HepG2 (cell line): ENCODE data around the gene HLA-DRB1. TPM values are rescaled to one million over a fixed set of nuclear protein-coding genes. Genes with fewer than 3 reads are reported as not detected.

Experiments used
- ATAC-seq: fragments of 200-7000 bp; cut with Tn5 transposase; 3 replicates; pipeline ENCODE4 v1.9.1; 2020; ENCODE audit warnings: mild to moderate bottlenecking, moderate library complexity
- BruUV-seq: library from RNA; stranded (reverse); fragments of 400-500 nt; replicated peaks from 2 replicates; lab custom pipeline; 2021; lab: Mats Ljungman, UMichigan
- CTCF ChIA-PET: fragments of 300-600 bp; formaldehyde crosslinking; extraction: SDS; loops from one replicate; lab custom pipeline; 2021; ENCODE audit warnings: low total read pairs, inconsistent platforms, low intra/inter-chr PET ratio; lab: Yijun Ruan, JAX
- POLR2A ChIA-PET: fragments of 350-600 bp; sonication (Branson Sonifier 250); formaldehyde crosslinking; loops from one replicate; lab custom pipeline; 2020; ENCODE audit warnings: antibody characterized with exemption, inconsistent platforms; lab: Yijun Ruan, JAX
- DNase-seq: peaks from one replicate; pipeline ENCODE4 v3.0.0-alpha.2; 2015; ENCODE audit warnings: low spot score
- FAIRE-seq: peaks from 3 replicates; lab custom pipeline; 2011; peaks lifted over from hg19 to GRCh38; lab: Jason Lieb, UNC
- H2AFZ ChIP-seq: one replicate; pipeline ENCODE4 v1.6.1; 2011; ENCODE audit warnings: low read length, inconsistent platforms
- H3K27ac ChIP-seq: fragments of 300-600 bp; 3 replicates; pipeline ENCODE4 v1.8.0; 2011; ENCODE audit warnings: mixed run types, mild to moderate bottlenecking, mixed read lengths, low read length, inconsistent platforms; ENCODE audit not compliant: insufficient read depth; ENCODE audit errors: extremely low read length
- H3K27me3 ChIP-seq, 2 experiments: fragments of 200-600 bp in 1 of 2; 2 replicates in 1 of 2; 3 replicates in 1 of 2; pipeline versions ENCODE4 v1.6.0 to v1.8.0; 2011; ENCODE audit warnings: low read length in 2 of 2, mild to moderate bottlenecking in 2 of 2, moderate library complexity in 2 of 2, inconsistent platforms in 1 of 2; ENCODE audit not compliant: insufficient read depth in 2 of 2, control insufficient read depth in 1 of 2
- H3K36me3 ChIP-seq, 2 experiments: fragments of 200-600 bp in 1 of 2; replicated peaks in 1 of 2; 2 replicates in 1 of 2; 3 replicates in 1 of 2; pipeline versions ENCODE4 v1.5.1 to v1.8.0; 2011; ENCODE audit warnings: low read length in 2 of 2, inconsistent platforms in 1 of 2; ENCODE audit not compliant: insufficient read depth in 2 of 2, control insufficient read depth in 1 of 2
- H3K4me1 ChIP-seq: 2 replicates; pipeline ENCODE4 v1.5.1; 2012; ENCODE audit warnings: low read length, inconsistent platforms; ENCODE audit not compliant: insufficient read depth
- H3K4me2 ChIP-seq: 2 replicates; pipeline ENCODE4 v1.6.0; 2011; ENCODE audit warnings: low read depth, low read length, inconsistent platforms
- H3K4me3 ChIP-seq, 3 experiments: fragments of 200-600 bp in 1 of 3; sonication (generic), shearing (Covaris generic) in 1 of 3; replicated peaks in 1 of 3; 2 replicates each; pipeline ENCODE4 v1.5.1; 2011 to 2016; ENCODE audit warnings: low read length in 3 of 3, inconsistent platforms in 2 of 3, low read depth in 2 of 3, mild to moderate bottlenecking in 2 of 3, control low read depth in 1 of 3, mixed read lengths in 1 of 3; ENCODE audit not compliant: insufficient read depth in 1 of 3
- H3K79me2 ChIP-seq: one replicate; pipeline ENCODE4 v1.6.1; 2011; ENCODE audit warnings: low read length, inconsistent platforms; ENCODE audit not compliant: insufficient read depth
- H3K9ac ChIP-seq: 2 replicates; pipeline ENCODE4 v1.6.0; 2011; ENCODE audit warnings: mild to moderate bottlenecking, low read depth, low read length, inconsistent platforms; ENCODE audit not compliant: insufficient read depth
- H3K9me3 ChIP-seq: 2 replicates; pipeline ENCODE4 v1.5.1; 2012; ENCODE audit warnings: mild to moderate bottlenecking, low read length
- H4K20me1 ChIP-seq: 2 replicates; pipeline ENCODE4 v1.6.0; 2011; ENCODE audit warnings: inconsistent platforms, mild to moderate bottlenecking, low read length, moderate library complexity; ENCODE audit not compliant: insufficient read depth
- FOXO4 ChIP-seq: sonication (generic); formaldehyde crosslinking; conservative IDR thresholded peaks from 2 replicates; pipeline ENCODE4 v1.8.1; 2023; ENCODE audit warnings: missing genetic modification reagents
- FOXP4 ChIP-seq: sonication (generic); formaldehyde crosslinking; IDR thresholded peaks from 2 replicates; pipeline ENCODE4 v1.4.0; 2020; ENCODE audit warnings: missing genetic modification reagents
- RAD21 ChIP-seq: fragments of 450-650 bp; formaldehyde crosslinking; IDR thresholded peaks from 2 replicates; pipeline ENCODE4 v1.5.0; 2020; ENCODE audit warnings: mild to moderate bottlenecking
- TEAD3 ChIP-seq: optimal IDR thresholded peaks from 2 replicates; pipeline ENCODE3; 2016; ENCODE audit warnings: borderline replicate concordance
- ZNF275 ChIP-seq: sonication (generic); formaldehyde crosslinking; IDR thresholded peaks from 2 replicates; pipeline ENCODE4 v1.8.0; 2022; ENCODE audit warnings: missing genetic modification reagents, mild to moderate bottlenecking, inconsistent platforms, borderline replicate concordance
- ZNF720 ChIP-seq: sonication (generic); formaldehyde crosslinking; IDR thresholded peaks from 2 replicates; pipeline ENCODE4 v1.4.0; 2020; ENCODE audit warnings: missing genetic modification reagents
- WGBS: methylation state at CpG from one replicate; pipeline ENCODE4 v1.1.6; 2017; ENCODE audit warnings: low lambda C conversion rate; 5-methylcytosine and 5-hydroxymethylcytosine counted together
- in situ Hi-C: cut with HindIII; loops from 2 replicates; pipeline ENCODE4 v1.10.0; 2017; ENCODE audit warnings: low pct_unique_long_range_greater_than_20kb; ENCODE audit not compliant: extremely low pct_ligation_motif_present
- intact Hi-C: fragments of 100-400 bp; cut with micrococcal nuclease; formaldehyde crosslinking; loops from one replicate; pipeline ENCODE4 v1.10.0; 2022; ENCODE audit not compliant: unreplicated experiment
- polyA plus RNA-seq, 8 experiments: library from polyadenylated mRNA; depleted of rRNA in 3 of 8; stranded (reverse) in 7 of 8; unstranded in 1 of 8; fragments of >200 nt; fragmentation: Illumina TruSeq in 4 of 8; extraction: Trizol in 4 of 8; gene quantifications; 2 replicates each; pipeline versions ENCODE4 v1.2.1 to v1.2.3, GENCODE V29; 2011 to 2016; ENCODE audit warnings: low read depth in 4 of 8, missing spikeins in 1 of 8, mixed read lengths in 1 of 8; ENCODE audit not compliant: insufficient read depth in 1 of 8
- total RNA-seq, 5 experiments: library from RNA; depleted of rRNA; stranded (reverse); fragments of >200 nt; fragmentation: Illumina TruSeq; extraction: Trizol; gene quantifications; 2 replicates each; pipeline ENCODE4 v1.2.3, GENCODE V29; 2016; ENCODE audit warnings: low read depth in 1 of 5

HLA-DRB1 gene
- total and polyA plus RNA-seq, 2 of the 13 experiments (the other 11 are each of a cell fraction or from before 2014, with no cell fraction given), result 0.09 TPM; not detected in 1

- BruUV-seq, result no TSS peak
- ATAC-seq, result no peak
- POLR2A ChIA-PET, result no interaction called here
These were observed 13.6 kb upstream of the HLA-DRB1 start for GRCh38 chr6:32603222-32603621.

More at GRCh38 chr6:32603222-32603621, 13.6 kb upstream of the HLA-DRB1 start:
- TF ChIP-seq ZNF720 (CRISPR knock-in tag) (no peak), ZNF275 (CRISPR knock-in tag) (no peak), FOXO4 (CRISPR knock-in tag) (no peak), FOXP4 (CRISPR knock-in tag) (no peak), RAD21 (no peak), TEAD3 (CRISPR knock-in tag) (no peak)
- TF ChIP-seq, all 625 proteins: peak for 0
- WGBS, result 28% methylated on average over 5 of the region's 5 CpGs
- intact Hi-C loops, result no loop called here
- DNase-seq (no peak), FAIRE-seq (no peak)
- H3K9me3 ChIP-seq, result no peaks in the 10 kb centered on the region; the same call in 1 of the 2 replicates
- H3K9ac ChIP-seq, result no peak overlapping the region
- no peaks in the 10 kb centered on the region for H3K36me3 ChIP-seq
- 0 out of 5 replicates have a peak, but pooled peaks cover 1 to 4% of the 10 kb centered on the region in 2 experiments for H3K27me3 ChIP-seq
- in situ Hi-C loops, result no loop called here
- H3K79me2 ChIP-seq, result no peaks in the 10 kb centered on the region
- H3K4me3 ChIP-seq, result no peak overlapping the region
- H3K4me2 ChIP-seq, result no peak overlapping the region
- no peak overlapping the region for H3K27ac ChIP-seq
- no peaks in the 10 kb centered on the region for H4K20me1 ChIP-seq
- CTCF ChIA-PET, result no interaction called here
- no peak overlapping the region for H2AFZ ChIP-seq
- H3K4me1 ChIP-seq, result no peaks in the 10 kb centered on the region
